Neutrophil (primary cell): ENCODE results near the gene DNAJC12.

Experiments used
- H3K27ac ChIP-seq: fragments of 200-600 bp; sonication (generic); 2 replicates; pipeline ENCODE4 v1.5.1; 2016; ENCODE audit warnings: mild to moderate bottlenecking, moderate library complexity
- H3K27me3 ChIP-seq: fragments of 200-600 bp; sonication (generic); 2 replicates; pipeline ENCODE4 v1.6.0; 2016; ENCODE audit warnings: mild to moderate bottlenecking
- H3K36me3 ChIP-seq: fragments of 200-600 bp; sonication (generic); 2 replicates; pipeline ENCODE4 v1.5.1; 2017
- H3K4me1 ChIP-seq, 2 experiments: fragments of 200-600 bp in 1 of 2; sonication (generic) in 1 of 2; 1 replicate in 1 of 2; 2 replicates in 1 of 2; pipeline versions ENCODE4 v1.5.1 to v1.6.1; 2013 to 2016; ENCODE audit warnings: low read depth in 1 of 2, low read length in 1 of 2, mild to moderate bottlenecking in 1 of 2, moderate library complexity in 1 of 2; ENCODE audit not compliant: control insufficient read depth in 1 of 2, insufficient read depth in 1 of 2
- H3K4me3 ChIP-seq, 2 experiments: fragments of 200-600 bp in 1 of 2; sonication (generic) in 1 of 2; 1 replicate in 1 of 2; 2 replicates in 1 of 2; pipeline ENCODE4 v1.5.1; 2013 to 2016; ENCODE audit warnings: low read depth in 1 of 2, low read length in 1 of 2, mild to moderate bottlenecking in 1 of 2, moderate library complexity in 1 of 2
- H3K9me3 ChIP-seq: fragments of 200-600 bp; sonication (generic); 2 replicates; pipeline ENCODE4 v1.5.1; 2016
- TF ChIP-seq, protein P1 (sequence below): fragments of 200-600 bp; sonication (generic); IDR thresholded peaks from 2 replicates; pipeline ENCODE4 v1.5.1; 2016; ENCODE audit warnings: antibody characterized with exemption

DNAJC12 gene

DNA sequence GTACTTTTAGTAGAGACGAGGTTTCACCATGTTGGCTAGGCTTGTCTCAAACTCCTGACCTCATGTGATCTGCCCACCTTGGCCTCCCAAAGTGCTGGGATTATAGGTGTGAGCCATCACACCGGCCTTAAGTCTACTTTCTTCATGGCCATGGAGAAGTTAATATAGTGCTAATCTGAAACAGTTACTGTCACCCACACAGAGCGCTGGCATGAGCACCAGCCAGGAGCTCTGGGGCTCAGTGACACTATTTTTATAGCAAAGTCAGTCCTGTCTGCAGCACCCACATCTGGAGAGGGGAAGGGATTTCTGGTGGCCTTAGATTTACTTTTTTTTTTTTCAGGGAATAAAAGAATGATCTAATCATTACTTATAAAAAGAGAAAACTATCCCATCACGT lies 21.3 kb downstream of the DNAJC12 start:
- H3K36me3 ChIP-seq: no peaks in the 10 kb centered on the region

GRCh38 chr10:67815571-67816059 lies 22.4 kb downstream of the DNAJC12 start:
- TF ChIP-seq, protein P1, sequence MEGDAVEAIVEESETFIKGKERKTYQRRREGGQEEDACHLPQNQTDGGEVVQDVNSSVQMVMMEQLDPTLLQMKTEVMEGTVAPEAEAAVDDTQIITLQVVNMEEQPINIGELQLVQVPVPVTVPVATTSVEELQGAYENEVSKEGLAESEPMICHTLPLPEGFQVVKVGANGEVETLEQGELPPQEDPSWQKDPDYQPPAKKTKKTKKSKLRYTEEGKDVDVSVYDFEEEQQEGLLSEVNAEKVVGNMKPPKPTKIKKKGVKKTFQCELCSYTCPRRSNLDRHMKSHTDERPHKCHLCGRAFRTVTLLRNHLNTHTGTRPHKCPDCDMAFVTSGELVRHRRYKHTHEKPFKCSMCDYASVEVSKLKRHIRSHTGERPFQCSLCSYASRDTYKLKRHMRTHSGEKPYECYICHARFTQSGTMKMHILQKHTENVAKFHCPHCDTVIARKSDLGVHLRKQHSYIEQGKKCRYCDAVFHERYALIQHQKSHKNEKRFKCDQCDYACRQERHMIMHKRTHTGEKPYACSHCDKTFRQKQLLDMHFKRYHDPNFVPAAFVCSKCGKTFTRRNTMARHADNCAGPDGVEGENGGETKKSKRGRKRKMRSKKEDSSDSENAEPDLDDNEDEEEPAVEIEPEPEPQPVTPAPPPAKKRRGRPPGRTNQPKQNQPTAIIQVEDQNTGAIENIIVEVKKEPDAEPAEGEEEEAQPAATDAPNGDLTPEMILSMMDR: no peak
- Histone ChIP-seq H3K9me3 (no peaks in the 10 kb centered on the region), H3K27ac (no peak overlapping the region), H3K36me3 (no peaks in the 10 kb centered on the region), H3K4me1 (no peaks in the 10 kb centered on the region), H3K27me3 (no peaks in the 10 kb centered on the region), H3K4me3 (no peak overlapping the region)

More for the DNA sequence above, 21.3 kb downstream of the DNAJC12 start:
- no peak overlapping the region for H3K4me3 ChIP-seq
- H3K27me3 ChIP-seq: no peaks in the 10 kb centered on the region
- no peak overlapping the region for H3K27ac ChIP-seq
- TF ChIP-seq, protein P1: no peak
- no peaks in the 10 kb centered on the region for H3K9me3 ChIP-seq
- H3K4me1 ChIP-seq: no peaks in the 10 kb centered on the region

DNA sequence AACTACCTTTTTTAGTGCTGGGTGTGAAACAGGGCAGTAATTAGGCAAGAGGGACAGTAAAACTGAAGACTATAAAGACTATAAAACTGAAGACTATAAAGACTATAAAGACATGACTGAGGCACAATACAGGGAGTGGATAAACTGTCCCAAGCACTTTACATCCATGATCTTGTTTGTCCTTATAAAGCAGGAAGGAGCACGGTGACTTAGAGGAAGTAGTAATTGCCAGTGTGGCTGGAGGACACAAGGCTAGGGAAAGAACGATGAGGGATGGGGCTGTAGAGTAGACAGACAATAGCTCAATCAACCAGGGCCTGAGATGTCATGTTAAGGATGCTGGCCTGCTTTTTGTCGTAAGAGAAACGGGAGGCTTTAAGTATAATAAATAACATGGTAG lies 26.0 kb downstream of the DNAJC12 start:
- no peaks in the 10 kb centered on the region for H3K4me1 ChIP-seq
- no peak overlapping the region for H3K27ac ChIP-seq
- no peaks in the 10 kb centered on the region for H3K27me3 ChIP-seq
- H3K9me3 ChIP-seq: no peaks in the 10 kb centered on the region
- no peaks in the 10 kb centered on the region for H3K36me3 ChIP-seq
- no peak overlapping the region for H3K4me3 ChIP-seq
- TF ChIP-seq, protein P1: no peak

- no peaks in the 10 kb centered on the region for H3K9me3 ChIP-seq
- H3K27me3 ChIP-seq: no peaks in the 10 kb centered on the region
- no peaks in the 10 kb centered on the region for H3K4me1 ChIP-seq
- H3K36me3 ChIP-seq: no peaks in the 10 kb centered on the region
- no peak overlapping the region for H3K27ac ChIP-seq
- no peak overlapping the region for H3K4me3 ChIP-seq
- TF ChIP-seq, protein P1: no peak
Measured at GRCh38 chr10:67809107-67809506, 28.9 kb downstream of the DNAJC12 start.

- H3K9me3 ChIP-seq: no peaks in the 10 kb centered on the region
- TF ChIP-seq, protein P1: no peak
- no peaks in the 10 kb centered on the region for H3K36me3 ChIP-seq
- no peaks in the 10 kb centered on the region for H3K4me1 ChIP-seq
- H3K27ac ChIP-seq: no peak overlapping the region
- H3K27me3 ChIP-seq: no peaks in the 10 kb centered on the region
- no peak overlapping the region for H3K4me3 ChIP-seq
Measured at GRCh38 chr10:67808704-67809103, 29.3 kb downstream of the DNAJC12 start.
